Liver (tissue), 9 donors: ENCODE data around the gene OR6A2. TPM values are rescaled to one million over a fixed set of nuclear protein-coding genes. Genes with fewer than 3 reads are reported as not detected.

Experiments
- DNase-seq: peaks from one replicate; pipeline ENCODE4 v3.0.0-alpha.2; 2017; ENCODE audit warnings: low spot score
- H3K27ac ChIP-seq, 2 donors: one replicate each; pipeline ENCODE4 v1.7.0; 2013; ENCODE audit warnings: inconsistent platforms in 2 of 2, low read length in 2 of 2, control low read depth in 1 of 2, low read depth in 1 of 2, mild to moderate bottlenecking in 1 of 2
- H3K27me3 ChIP-seq, 4 donors: one replicate each; pipeline versions ENCODE4 v1.6.1 to v1.7.0; 2013; ENCODE audit warnings: low read length in 3 of 4, inconsistent platforms in 1 of 4, mild to moderate bottlenecking in 1 of 4, moderate library complexity in 1 of 4; ENCODE audit not compliant: control insufficient read depth in 4 of 4, insufficient read depth in 4 of 4
- H3K36me3 ChIP-seq, 4 donors: one replicate each; pipeline versions ENCODE4 v1.6.1 to v1.7.0; 2013; ENCODE audit warnings: low read length in 3 of 4, mild to moderate bottlenecking in 3 of 4, low read depth in 1 of 4, moderate library complexity in 1 of 4; ENCODE audit not compliant: control insufficient read depth in 4 of 4, insufficient read depth in 3 of 4
- H3K4me1 ChIP-seq, 4 donors: one replicate each; pipeline versions ENCODE4 v1.6.1 to v1.7.0; 2013; ENCODE audit warnings: low read length in 3 of 4, mild to moderate bottlenecking in 3 of 4, moderate library complexity in 1 of 4; ENCODE audit not compliant: control insufficient read depth in 4 of 4, insufficient read depth in 4 of 4
- H3K4me3 ChIP-seq, 3 donors: one replicate each; pipeline versions ENCODE4 v1.6.1 to v1.7.0; 2013; ENCODE audit warnings: low read length in 3 of 3, control low read depth in 1 of 3, low read depth in 1 of 3, mild to moderate bottlenecking in 1 of 3
- H3K9ac ChIP-seq, 2 donors: one replicate each; pipeline ENCODE4 v1.7.0; 2013; ENCODE audit warnings: low read length in 2 of 2, mild to moderate bottlenecking in 2 of 2, moderate library complexity in 2 of 2, control low read depth in 1 of 2, low read depth in 1 of 2
- H3K9me3 ChIP-seq, 4 donors: one replicate each; pipeline versions ENCODE4 v1.6.1 to v1.7.0; 2013; ENCODE audit warnings: low read length in 3 of 4; ENCODE audit not compliant: control insufficient read depth in 4 of 4
- ATF3 ChIP-seq: IDR thresholded peaks from 2 replicates; pipeline ENCODE4 v1.6.1; 2016; ENCODE audit warnings: antibody characterized with exemption
- CTCF ChIP-seq: fragments of 150-350 bp; IDR thresholded peaks from 2 replicates; pipeline ENCODE4 v1.5.1; 2017; ENCODE audit warnings: improper control_type of control experiment, low read depth, low read length; ENCODE audit not compliant: missing input control
- EGR1 ChIP-seq, 2 donors: IDR thresholded peaks; 2 replicates each; pipeline ENCODE4 v1.6.1; 2016 to 2018; ENCODE audit warnings: antibody characterized with exemption in 2 of 2, low read depth in 2 of 2
- FOXA1 ChIP-seq: IDR thresholded peaks from 2 replicates; pipeline ENCODE4 v1.6.1; 2016; ENCODE audit warnings: antibody characterized with exemption
- FOXA2 ChIP-seq: IDR thresholded peaks from 2 replicates; pipeline ENCODE4 v1.6.1; 2016; ENCODE audit warnings: antibody characterized with exemption
- GABPA ChIP-seq, 2 donors: IDR thresholded peaks in 1 of 2; conservative IDR thresholded peaks in 1 of 2; 2 replicates each; pipeline ENCODE4 v1.6.1; 2016; ENCODE audit warnings: antibody characterized with exemption in 2 of 2, mild to moderate bottlenecking in 1 of 2, moderate library complexity in 1 of 2
- HNF4A ChIP-seq, 2 donors: conservative IDR thresholded peaks; 2 replicates each; pipeline ENCODE4 v1.6.1; 2016; ENCODE audit warnings: antibody characterized with exemption in 2 of 2, mild to moderate bottlenecking in 2 of 2
- HNF4G ChIP-seq: IDR thresholded peaks from 2 replicates; pipeline ENCODE4 v1.6.1; 2016; ENCODE audit warnings: antibody characterized with exemption
- JUND ChIP-seq, 2 donors: IDR thresholded peaks; 2 replicates each; pipeline ENCODE4 v1.6.1; 2016; ENCODE audit warnings: antibody characterized with exemption in 2 of 2
- NR2F2 ChIP-seq: IDR thresholded peaks from 2 replicates; pipeline ENCODE4 v1.6.1; 2016; ENCODE audit warnings: antibody characterized with exemption
- RAD21 ChIP-seq, 2 donors: IDR thresholded peaks; 2 replicates each; pipeline ENCODE4 v1.6.1; 2016; ENCODE audit warnings: antibody characterized with exemption in 2 of 2, mild to moderate bottlenecking in 2 of 2
- RXRA ChIP-seq, 2 donors: IDR thresholded peaks; 2 replicates each; pipeline ENCODE4 v1.6.1; 2017 to 2018; ENCODE audit warnings: antibody characterized with exemption in 2 of 2, mild to moderate bottlenecking in 1 of 2
- SP1 ChIP-seq: IDR thresholded peaks from 2 replicates; pipeline ENCODE4 v1.6.1; 2018; ENCODE audit warnings: antibody characterized with exemption, mild to moderate bottlenecking
- TAF1 ChIP-seq: conservative IDR thresholded peaks from 2 replicates; pipeline ENCODE4 v1.6.1; 2016; ENCODE audit warnings: antibody characterized with exemption, mild to moderate bottlenecking
- YY1 ChIP-seq: IDR thresholded peaks from 2 replicates; pipeline ENCODE4 v1.6.1; 2016; ENCODE audit warnings: antibody characterized with exemption, mild to moderate bottlenecking
- WGBS: extraction: QIAGEN DNeasy Blood & Tissue Kit; methylation state at CpG from one replicate; pipeline ENCODE4 v1.1.7; 2013; 5-methylcytosine and 5-hydroxymethylcytosine counted together
- polyA plus RNA-seq, 2 donors: library from polyadenylated mRNA; stranded (reverse) in 1 of 2; unstranded in 1 of 2; fragments of 200-250 nt in 1 of 2; fragments of >200 nt in 1 of 2; fragmentation: Nextera tagmentation in 1 of 2; extraction: Ambion mirVana in 1 of 2; gene quantifications; one replicate each; pipeline versions ENCODE4 v1.2.1 to v1.2.3, GENCODE V29; 2013 to 2015
- total RNA-seq, 2 donors: library from RNA; depleted of rRNA; stranded (reverse); fragments of >200 nt; gene quantifications; one replicate each; pipeline ENCODE4 v1.2.3, GENCODE V29; 2014
- TF ChIP-seq, protein P1 (sequence below): IDR thresholded peaks from 2 replicates; pipeline ENCODE4 v1.6.1; 2016; ENCODE audit warnings: antibody characterized with exemption, mild to moderate bottlenecking
- TF ChIP-seq, protein P2 (sequence below): IDR thresholded peaks from 2 replicates; pipeline ENCODE4 v1.6.1; 2016; ENCODE audit warnings: antibody characterized with exemption
- TF ChIP-seq, protein P3 (sequence below): IDR thresholded peaks from 2 replicates; pipeline ENCODE4 v1.6.1; 2016; ENCODE audit warnings: antibody characterized with exemption
- donor health status: healthy.
- donor health status: healthy.
- donor health status: healthy.
- donor health status: healthy.
- donor health status: healthy.

OR6A2 gene
- total and polyA plus RNA-seq, 4 donors: 0.08 TPM; not detected in 3

- WGBS: 61% methylated on average over 2 of the region's 2 CpGs
- TF ChIP-seq RXRA (IDR thresholded peaks at IDR 0.05): no peak
- no peak for TF ChIP-seq FOXA2
- TF ChIP-seq HNF4G: no peak
- TF ChIP-seq HNF4A (conservative IDR thresholded peaks at IDR 0.05): no peak
- no peak for TF ChIP-seq ATF3
- no peak for TF ChIP-seq EGR1 (IDR thresholded peaks at IDR 0.05; ENCODE audit: low read depth in 2 of 2)
- no peak for TF ChIP-seq JUND (IDR thresholded peaks at IDR 0.05)
- TF ChIP-seq TAF1: no peak
- TF ChIP-seq, protein P1, sequence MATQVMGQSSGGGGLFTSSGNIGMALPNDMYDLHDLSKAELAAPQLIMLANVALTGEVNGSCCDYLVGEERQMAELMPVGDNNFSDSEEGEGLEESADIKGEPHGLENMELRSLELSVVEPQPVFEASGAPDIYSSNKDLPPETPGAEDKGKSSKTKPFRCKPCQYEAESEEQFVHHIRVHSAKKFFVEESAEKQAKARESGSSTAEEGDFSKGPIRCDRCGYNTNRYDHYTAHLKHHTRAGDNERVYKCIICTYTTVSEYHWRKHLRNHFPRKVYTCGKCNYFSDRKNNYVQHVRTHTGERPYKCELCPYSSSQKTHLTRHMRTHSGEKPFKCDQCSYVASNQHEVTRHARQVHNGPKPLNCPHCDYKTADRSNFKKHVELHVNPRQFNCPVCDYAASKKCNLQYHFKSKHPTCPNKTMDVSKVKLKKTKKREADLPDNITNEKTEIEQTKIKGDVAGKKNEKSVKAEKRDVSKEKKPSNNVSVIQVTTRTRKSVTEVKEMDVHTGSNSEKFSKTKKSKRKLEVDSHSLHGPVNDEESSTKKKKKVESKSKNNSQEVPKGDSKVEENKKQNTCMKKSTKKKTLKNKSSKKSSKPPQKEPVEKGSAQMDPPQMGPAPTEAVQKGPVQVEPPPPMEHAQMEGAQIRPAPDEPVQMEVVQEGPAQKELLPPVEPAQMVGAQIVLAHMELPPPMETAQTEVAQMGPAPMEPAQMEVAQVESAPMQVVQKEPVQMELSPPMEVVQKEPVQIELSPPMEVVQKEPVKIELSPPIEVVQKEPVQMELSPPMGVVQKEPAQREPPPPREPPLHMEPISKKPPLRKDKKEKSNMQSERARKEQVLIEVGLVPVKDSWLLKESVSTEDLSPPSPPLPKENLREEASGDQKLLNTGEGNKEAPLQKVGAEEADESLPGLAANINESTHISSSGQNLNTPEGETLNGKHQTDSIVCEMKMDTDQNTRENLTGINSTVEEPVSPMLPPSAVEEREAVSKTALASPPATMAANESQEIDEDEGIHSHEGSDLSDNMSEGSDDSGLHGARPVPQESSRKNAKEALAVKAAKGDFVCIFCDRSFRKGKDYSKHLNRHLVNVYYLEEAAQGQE: no peak
- TF ChIP-seq, protein P2, sequence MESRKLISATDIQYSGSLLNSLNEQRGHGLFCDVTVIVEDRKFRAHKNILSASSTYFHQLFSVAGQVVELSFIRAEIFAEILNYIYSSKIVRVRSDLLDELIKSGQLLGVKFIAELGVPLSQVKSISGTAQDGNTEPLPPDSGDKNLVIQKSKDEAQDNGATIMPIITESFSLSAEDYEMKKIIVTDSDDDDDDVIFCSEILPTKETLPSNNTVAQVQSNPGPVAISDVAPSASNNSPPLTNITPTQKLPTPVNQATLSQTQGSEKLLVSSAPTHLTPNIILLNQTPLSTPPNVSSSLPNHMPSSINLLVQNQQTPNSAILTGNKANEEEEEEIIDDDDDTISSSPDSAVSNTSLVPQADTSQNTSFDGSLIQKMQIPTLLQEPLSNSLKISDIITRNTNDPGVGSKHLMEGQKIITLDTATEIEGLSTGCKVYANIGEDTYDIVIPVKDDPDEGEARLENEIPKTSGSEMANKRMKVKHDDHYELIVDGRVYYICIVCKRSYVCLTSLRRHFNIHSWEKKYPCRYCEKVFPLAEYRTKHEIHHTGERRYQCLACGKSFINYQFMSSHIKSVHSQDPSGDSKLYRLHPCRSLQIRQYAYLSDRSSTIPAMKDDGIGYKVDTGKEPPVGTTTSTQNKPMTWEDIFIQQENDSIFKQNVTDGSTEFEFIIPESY: no peak
- no peak for TF ChIP-seq GABPA (IDR thresholded peaks at IDR 0.05 in 1 of 2, conservative IDR thresholded peaks at IDR 0.05 in 1 of 2)
- no peak for TF ChIP-seq NR2F2
- no peak for TF ChIP-seq CTCF
- TF ChIP-seq SP1: no peak
- TF ChIP-seq YY1: no peak
- TF ChIP-seq RAD21 (IDR thresholded peaks at IDR 0.05): no peak
- TF ChIP-seq, protein P3, sequence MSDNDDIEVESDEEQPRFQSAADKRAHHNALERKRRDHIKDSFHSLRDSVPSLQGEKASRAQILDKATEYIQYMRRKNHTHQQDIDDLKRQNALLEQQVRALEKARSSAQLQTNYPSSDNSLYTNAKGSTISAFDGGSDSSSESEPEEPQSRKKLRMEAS: no peak
- no peak for TF ChIP-seq FOXA1
- H3K4me3 ChIP-seq: no peak overlapping the region
- H3K27ac ChIP-seq: no peak overlapping the region
- H3K9ac ChIP-seq: no peak overlapping the region
- no peaks in the 10 kb centered on the region for H3K4me1 ChIP-seq
- no peak for DNase-seq
- no peaks in the 10 kb centered on the region for H3K36me3 ChIP-seq
- peaks cover 0 to 4% (median 0%) of the 10 kb centered on the region in 4 donors for H3K27me3 ChIP-seq
- peaks cover 0 to 12% (median 5%) of the 10 kb centered on the region in 4 donors for H3K9me3 ChIP-seq
These were observed 44.2 kb upstream of the OR6A2 start for GRCh38 chr11:6843670-6844069.
